GM18519 (cell line): Measurements from ENCODE around the gene HDAC4.

ENCODE experiments used
- ATAC-seq: cut with Tn5 transposase; IDR thresholded peaks from one replicate; pipeline ENCODE4 v1.9.1; 2021; ENCODE audit warnings: mild to moderate bottlenecking, moderate library complexity; ENCODE audit not compliant: unreplicated experiment, low FRiP score

HDAC4 gene

DNA sequence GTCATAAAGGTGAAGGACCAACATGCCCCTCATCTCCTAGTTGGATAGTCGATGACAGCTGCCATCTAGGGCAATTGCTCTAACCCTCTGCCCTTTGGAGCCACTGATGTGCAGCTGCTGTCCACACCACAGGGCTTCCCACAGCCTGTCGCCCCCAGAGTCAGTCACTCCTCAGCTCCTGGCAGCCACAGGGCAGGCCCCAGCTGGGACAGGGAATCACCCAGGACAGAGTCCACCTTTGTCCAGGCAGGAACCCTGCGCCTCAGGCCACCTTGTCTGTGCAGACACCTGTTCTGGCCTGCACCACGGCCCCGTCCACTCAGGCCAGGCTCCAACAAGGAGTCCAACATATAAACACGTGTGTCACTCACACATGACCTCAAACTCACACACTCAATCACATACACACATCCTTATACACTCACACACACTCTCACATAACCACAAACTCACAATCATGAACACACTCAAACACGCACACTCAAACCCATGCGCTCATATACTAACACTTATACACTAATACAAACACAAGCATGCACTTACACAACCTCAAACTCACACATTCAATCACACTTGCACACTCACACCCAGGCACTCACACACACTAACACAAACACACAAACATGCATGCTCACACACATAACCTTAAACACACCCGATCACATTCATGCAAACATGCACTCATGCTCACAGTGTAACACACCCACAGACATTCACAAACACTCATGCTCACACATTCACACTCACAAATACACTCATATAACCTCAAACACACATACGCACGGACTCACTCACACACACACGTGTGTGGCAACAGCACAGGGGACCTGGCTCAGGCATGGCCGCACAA is 29.7 kb downstream of the HDAC4 start:
- no peak for ATAC-seq

GRCh38 chr2:239370403-239370802 is 30.4 kb downstream of the HDAC4 start:
- ATAC-seq, result no peak

GRCh38 chr2:239369631-239370161 is 31.1 kb downstream of the HDAC4 start:
- peak; percentile 60 for ATAC-seq

DNA sequence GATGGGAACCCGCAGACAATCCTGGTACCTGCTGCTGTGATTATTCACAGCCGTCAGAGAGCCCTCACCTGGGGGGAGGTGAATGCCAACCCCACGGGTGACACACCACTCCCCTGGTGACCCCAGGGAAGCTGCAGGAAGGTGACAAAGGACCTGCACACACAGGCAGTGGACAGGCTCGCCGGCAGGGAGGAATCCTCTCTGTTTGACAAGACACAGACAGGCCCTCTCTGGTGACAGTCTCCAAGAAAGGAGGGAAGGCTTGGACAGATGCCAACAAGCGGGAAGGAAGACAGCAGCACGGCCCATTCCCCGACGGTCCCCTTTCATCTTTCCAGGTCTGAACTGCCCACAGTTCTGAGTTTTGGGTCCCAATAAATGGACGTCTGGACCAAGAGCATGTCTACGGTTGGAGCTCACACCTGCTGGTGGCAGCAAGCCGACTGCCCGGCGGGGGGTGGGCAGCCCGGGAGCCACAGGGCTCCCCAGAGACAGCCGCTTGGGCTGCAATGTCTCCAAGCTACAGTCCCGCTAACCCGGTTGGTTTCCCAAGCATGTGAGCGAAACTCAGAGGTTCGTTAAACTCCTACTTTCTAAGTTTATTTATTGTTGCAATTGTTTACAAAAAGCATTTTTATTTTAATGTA is 31.8 kb downstream of the HDAC4 start:
- ATAC-seq, result peak; percentile 12

DNA sequence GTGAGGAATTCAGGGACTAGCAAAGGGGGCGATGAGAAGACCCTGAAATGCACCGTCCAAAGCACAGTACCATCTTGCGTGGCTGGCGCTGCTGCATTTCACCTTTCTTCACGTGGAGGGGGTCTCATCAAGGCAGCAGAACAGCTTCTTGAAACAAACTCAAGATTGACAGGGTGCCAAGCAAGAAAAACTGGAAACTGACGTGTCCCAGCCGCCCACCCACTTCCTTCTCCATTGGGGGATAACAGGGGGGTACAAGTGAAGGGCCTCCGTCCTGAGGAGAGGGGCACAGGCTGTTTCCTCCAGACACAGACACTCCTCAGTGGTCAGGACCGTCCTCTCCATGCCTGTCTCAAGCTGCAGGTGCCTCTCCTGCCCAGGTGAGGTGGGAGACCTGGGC is 32.5 kb downstream of the HDAC4 start:
- no peak for ATAC-seq

- ATAC-seq, result no peak
Measured at GRCh38 chr2:239366740-239367139, 34.1 kb downstream of the HDAC4 start.

GRCh38 chr2:239365782-239366435 is 34.9 kb downstream of the HDAC4 start:
- no peak for ATAC-seq

- ATAC-seq, result no peak
Measured at GRCh38 chr2:239365071-239365781, 35.6 kb downstream of the HDAC4 start.

GRCh38 chr2:239363946-239364637 is 36.7 kb downstream of the HDAC4 start:
- no peak for ATAC-seq

- ATAC-seq, result no peak
Measured at GRCh38 chr2:239362507-239362906, 38.3 kb downstream of the HDAC4 start.

DNA sequence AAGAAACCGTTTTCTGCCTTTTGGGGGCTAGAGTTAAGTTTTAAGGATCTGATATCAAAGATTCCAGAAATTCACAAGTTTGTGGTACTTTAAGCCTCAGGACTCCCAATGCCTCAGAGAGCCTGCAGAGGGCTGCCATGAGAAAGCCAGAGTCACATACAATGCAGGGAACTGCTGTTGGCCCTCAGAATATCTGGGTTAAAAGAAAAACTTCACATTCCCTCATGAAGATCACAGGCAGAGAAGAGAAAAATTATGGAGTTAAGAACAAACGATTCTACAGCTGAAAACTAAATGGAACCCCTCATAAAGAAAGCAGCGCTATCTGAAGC is 39.5 kb downstream of the HDAC4 start:
- ATAC-seq, result no peak

DNA sequence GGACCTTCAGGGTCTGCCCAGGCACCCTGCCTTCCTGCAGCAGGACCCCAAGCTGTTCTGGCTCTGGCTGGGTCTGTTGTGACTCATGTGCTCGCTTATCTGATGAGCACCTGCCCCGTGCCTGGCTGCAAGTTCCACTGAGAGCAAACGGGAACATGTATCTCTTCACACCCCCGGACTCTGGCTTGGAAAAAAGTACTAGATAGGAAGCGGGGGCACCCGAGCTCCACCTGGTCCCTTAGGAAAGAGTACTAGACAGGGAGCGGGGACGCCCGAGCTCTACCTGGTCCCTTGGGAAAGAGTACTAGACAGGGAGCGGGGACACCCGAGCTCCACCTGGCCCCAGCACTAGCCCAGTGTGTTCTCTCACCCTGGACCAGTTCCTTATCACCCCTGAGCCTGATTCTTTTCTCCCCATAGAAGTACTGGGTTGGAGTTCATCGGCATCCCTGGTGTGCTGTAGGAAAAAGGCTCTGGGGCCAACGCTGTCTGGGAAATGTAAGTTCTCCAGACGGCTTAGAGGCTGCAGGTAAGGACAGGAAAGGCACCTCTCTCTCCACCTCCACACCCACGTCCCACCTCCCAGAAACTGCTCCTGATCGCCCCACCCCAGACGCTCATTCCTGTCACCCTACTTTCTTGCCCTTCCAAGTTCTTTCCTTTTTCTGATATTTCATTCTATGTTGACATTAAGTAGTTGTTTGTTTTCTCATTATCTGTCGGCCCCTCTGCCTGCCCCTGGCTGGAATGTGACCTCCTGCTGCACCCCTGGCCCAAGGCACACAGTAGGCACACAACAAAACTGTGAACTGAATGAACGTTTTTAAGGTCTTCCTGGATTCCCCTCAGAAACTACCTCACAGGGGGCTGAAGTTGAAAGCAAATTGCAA is 40.2 kb downstream of the HDAC4 start:
- no peak for ATAC-seq

DNA sequence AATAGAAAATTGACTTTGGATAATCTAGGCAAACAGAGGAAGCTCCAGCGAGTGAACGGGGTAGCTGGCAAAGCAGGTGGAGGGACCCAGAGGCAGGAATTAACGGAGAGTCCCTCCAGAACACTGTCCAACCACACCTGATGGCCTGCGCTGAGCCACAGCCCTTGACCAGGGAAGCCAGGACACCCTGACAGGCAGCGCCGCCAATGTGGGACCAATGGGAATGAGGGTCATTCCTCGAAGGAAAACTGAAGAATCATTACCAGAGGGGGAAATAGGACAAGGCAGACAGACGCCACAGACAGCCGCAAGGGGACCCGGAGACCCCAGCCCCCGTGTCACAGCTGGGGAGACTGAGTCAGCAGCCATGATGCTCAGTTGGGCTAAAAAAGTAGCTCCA is 40.8 kb downstream of the HDAC4 start:
- no peak for ATAC-seq

DNA sequence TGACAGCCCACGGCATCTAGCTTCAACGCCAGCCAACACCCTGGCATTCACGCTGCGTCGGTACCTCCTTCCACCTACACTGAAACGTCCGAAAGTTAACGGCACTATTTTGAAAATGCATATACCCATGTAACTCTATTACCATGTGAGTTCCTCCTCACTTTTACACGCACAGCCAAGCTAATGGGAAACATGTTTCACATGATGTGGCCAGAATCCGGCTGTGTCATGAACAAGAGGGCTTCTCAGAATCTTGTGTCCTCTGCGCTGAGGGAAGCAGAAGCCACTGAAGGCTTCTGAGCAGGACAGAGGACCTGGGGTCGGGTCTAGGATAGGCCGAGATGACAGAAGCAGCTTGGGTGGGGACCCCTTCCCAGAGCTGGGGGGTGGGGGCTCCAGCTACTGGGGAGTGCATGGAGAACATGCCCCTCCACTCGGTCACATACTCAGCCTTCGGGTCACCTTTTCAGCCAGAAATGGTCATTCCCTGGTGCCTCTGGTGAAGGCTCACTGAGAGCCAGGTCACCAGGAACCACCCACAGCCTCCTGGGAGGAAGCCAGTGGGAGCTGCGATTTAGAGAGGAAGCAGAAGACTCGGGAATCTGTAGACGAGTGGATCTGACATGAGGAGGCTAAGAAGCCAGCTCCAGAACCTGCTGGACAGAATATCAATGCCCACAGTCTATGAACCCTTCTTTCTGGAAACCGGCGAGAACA is 41.5 kb downstream of the HDAC4 start:
- ATAC-seq, result no peak

DNA sequence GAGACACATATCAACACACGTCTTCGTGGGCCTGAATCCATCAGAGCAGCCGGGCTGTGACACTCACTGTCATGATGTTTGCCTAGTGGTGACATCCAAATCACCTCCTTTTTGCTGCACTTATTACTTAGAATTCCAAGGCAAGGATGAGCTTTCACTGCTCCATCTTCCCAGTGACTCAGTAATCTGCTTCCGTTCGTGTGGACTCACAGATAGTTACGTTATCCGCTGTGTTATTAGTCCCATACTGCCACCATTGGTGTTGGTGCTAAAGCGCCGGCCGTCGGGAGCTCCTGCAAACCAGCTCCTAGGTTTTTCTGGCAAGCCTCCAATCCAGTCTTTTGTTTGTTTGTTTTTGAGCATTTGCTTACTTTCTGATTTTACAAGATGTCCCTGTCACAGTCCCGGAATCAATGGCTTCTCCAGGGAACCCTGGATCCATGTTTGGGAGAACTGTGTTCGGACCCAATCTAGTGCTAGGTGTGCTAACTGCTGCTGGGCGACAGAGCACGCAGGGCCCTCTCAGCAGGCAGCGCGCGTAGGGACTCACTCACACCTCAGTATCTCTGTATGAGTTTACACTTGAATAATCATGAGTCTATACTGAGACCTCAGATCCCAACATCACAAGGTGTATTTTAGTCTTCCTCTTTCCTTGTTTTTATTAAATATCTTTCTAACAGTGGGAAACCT is 42.6 kb downstream of the HDAC4 start:
- ATAC-seq, result no peak

GRCh38 chr2:239355724-239356123 is 45.1 kb downstream of the HDAC4 start:
- no peak for ATAC-seq

DNA sequence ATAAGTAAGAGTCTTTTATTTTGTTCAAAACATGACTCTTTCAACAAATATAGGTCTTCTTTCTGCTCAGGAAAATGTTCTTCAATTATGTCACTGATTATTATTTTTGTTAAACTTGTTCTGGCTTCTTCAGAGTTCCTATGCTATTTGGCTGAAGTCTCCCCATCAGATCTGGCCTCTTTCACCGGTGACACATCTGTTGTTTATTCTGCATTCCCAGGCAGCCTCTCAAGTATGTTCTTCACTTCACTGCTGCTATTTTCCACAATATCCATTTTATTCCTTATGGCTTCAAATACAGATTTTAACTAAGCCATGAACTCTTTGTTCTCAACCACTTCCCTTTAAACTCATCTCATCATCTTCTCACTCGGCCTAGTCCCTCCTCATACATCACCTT is 45.7 kb downstream of the HDAC4 start:
- no peak for ATAC-seq

GRCh38 chr2:239354791-239355136 is 46.1 kb downstream of the HDAC4 start:
- ATAC-seq, result no peak
